Effector memory CD8-positive, alpha-beta T cell (primary cell): Measurements from ENCODE around the gene HESX1.

ENCODE experiments used
- ATAC-seq: fragments of 150-1000 bp; cut with Tn5 transposase; replicated peaks from 2 replicates; pipeline ENCODE4 v1.10.0; 2021; ENCODE audit warnings: mild to moderate bottlenecking, moderate library complexity
- DNase-seq, 3 experiments: peaks; one replicate each; pipeline ENCODE4 v3.0.0; 2021
- H3K27ac Mint-ChIP-seq, 2 donors: one replicate each; pipeline ENCODE4 v1.8.0; 2022; ENCODE audit warnings: mild to moderate bottlenecking in 2 of 2, mixed read lengths in 2 of 2, moderate library complexity in 2 of 2
- H3K27me3 Mint-ChIP-seq, 2 donors: one replicate each; pipeline ENCODE4 v1.8.0; 2022; ENCODE audit warnings: mixed read lengths in 2 of 2
- H3K36me3 Mint-ChIP-seq: one replicate; pipeline ENCODE4 v1.8.0; 2022; ENCODE audit warnings: mild to moderate bottlenecking, moderate library complexity, mixed read lengths; ENCODE audit not compliant: insufficient read depth
- H3K4me1 Mint-ChIP-seq, 2 donors: one replicate each; pipeline ENCODE4 v1.8.0; 2022; ENCODE audit warnings: low read depth in 2 of 2, mixed read lengths in 2 of 2
- H3K4me3 Mint-ChIP-seq, 2 donors: one replicate each; pipeline ENCODE4 v1.8.0; 2022; ENCODE audit warnings: mild to moderate bottlenecking in 2 of 2, mixed read lengths in 2 of 2, moderate library complexity in 2 of 2
- H3K9me3 Mint-ChIP-seq, 2 donors: one replicate each; pipeline ENCODE4 v1.8.0; 2022; ENCODE audit warnings: mixed read lengths in 2 of 2
- total RNA-seq, 9 experiments: gene quantifications; one replicate each; lab custom pipeline; 2026; lab: John Stamatoyannopoulos, UW

The HESX1 gene
- 0 to 0.67 (median 0.11) reads per million in 9 experiments for total RNA-seq

DNA sequence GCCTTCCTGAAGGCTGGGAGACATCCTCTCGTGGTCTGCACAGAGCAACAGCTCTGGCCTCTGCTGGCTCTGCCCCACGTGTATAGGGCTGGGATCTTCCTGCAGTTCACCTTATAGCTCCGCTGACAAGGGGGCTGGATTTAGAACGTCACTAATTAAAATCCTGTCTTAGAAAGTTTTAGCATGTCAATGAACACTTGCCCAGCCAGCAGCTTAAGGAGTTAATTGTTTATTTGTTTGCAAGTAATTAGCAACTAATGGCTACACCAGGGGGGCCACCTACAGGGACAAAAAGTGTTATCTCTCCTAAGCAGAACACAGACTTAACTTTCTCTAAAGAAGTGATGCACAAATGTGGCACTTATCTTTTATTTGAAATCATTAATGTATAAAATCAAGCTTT lies at the start of gene HESX1:
HESX1 (minus strand) TSS at position 84 of the 403 bp plus-strand sequence; CDS start at position 24, 60 bp downstream.
- ATAC-seq (no peak), DNase-seq (no peak)
- H3K4me3 Mint-ChIP-seq, result no peak within 1 kb of the TSS
- H3K9me3 Mint-ChIP-seq, result no peaks in the 10 kb centered on the region
- H3K27ac Mint-ChIP-seq, result no peak within 1 kb of the TSS
- H3K4me1 Mint-ChIP-seq, result peaks cover 2 to 4% of the 10 kb centered on the region in 2 donors
- H3K36me3 Mint-ChIP-seq, result peaks cover 4% of the 10 kb centered on the region
- H3K27me3 Mint-ChIP-seq, result peaks cover 8 to 14% of the 10 kb centered on the region in 2 donors

- H3K36me3 Mint-ChIP-seq, result peaks cover 60% of the 10 kb centered on the region
- no peaks in the 10 kb centered on the region for H3K9me3 Mint-ChIP-seq
- H3K4me3 Mint-ChIP-seq, result no peak overlapping the region
- H3K4me1 Mint-ChIP-seq, result peaks cover 0 to 6% of the 10 kb centered on the region in 2 donors
- peak overlapping the region in 1 of 2 donors; percentile 3 for H3K27ac Mint-ChIP-seq
- no peak for DNase-seq
- no peak for ATAC-seq
- H3K27me3 Mint-ChIP-seq, result no peaks in the 10 kb centered on the region
Observed at GRCh38 chr3:57244946-57245345, 45.2 kb upstream of the HESX1 start.

DNA sequence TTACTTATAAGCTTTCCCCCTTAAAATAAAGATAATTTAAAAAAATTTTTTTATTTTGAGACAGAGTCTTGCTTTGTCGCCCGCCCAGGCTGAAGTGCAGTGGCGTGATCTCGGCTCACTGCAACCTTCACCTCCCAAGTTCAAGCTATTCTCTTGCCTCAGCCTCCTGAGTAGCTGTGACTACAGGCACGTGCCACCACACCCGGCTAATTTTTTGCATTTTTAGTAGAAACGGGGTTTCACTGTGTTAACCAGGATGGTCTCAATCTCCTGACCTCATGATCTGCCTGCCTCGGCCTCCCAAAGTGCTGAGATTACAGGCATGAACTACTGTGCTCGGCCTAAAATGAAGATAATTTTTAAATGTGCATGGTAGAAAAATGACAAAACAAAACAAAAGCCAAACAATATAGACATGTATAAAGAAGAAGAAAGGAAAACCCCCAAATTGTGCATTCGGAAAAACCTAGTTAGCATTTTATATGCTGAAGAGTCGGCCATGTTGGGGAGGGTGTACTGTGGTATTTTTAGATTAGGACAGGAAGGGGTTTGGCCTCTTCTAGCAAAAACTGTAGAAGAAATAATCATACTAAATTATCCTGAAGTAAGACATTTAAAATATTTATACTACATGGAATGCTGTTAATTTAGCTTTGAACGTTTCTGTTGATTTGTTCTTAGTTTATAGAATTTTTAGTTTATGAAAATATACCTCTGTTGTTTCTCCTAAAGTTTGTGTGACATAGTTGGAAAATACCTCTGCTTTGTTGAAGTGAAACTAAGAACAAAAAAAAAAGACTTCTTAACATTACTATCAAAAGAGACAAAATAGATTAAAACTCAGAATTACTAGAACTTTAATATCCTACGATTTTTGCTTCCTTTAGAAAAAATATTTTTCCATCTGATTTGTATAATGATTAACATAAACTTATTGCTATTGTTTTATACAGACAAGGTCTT lies 35.1 kb upstream of the HESX1 start:
- ATAC-seq (no peak), DNase-seq (no peak)

DNA sequence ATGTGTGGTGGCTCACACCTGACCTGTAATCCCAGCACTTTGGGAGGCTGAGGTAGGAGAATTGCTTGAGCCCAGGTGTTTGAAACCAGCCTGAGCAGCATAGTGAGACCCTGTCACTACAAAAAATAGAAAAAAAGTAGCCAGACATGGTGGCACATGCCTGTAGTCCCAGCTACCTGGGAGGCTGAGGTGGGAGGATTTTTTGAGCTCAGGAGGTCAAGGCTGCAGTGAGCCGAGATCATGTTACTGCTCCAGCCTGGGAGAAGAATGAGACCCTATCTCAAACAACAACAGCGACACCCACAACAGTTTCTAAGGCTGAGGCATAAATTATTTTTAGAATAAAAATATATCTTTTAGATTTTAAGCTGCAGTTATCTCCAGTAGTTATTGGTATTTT lies 34.0 kb upstream of the HESX1 start:
- Mint-ChIP-seq H3K27me3 (no peaks in the 10 kb centered on the region), H3K4me3 (no peak overlapping the region), H3K36me3 (peaks cover 24% of the 10 kb centered on the region), H3K27ac (no peak overlapping the region), H3K9me3 (no peaks in the 10 kb centered on the region), H3K4me1 (peaks cover 17 to 20% of the 10 kb centered on the region in 2 donors)
- no peak for DNase-seq
- ATAC-seq, result no peak

More for the DNA sequence above, 35.1 kb upstream of the HESX1 start:
- Mint-ChIP-seq H3K27ac (no peak overlapping the region), H3K9me3 (no peaks in the 10 kb centered on the region), H3K4me1 (peaks cover 6 to 11% of the 10 kb centered on the region in 2 donors), H3K36me3 (peaks cover 33% of the 10 kb centered on the region), H3K4me3 (no peak overlapping the region), H3K27me3 (no peaks in the 10 kb centered on the region)

DNA sequence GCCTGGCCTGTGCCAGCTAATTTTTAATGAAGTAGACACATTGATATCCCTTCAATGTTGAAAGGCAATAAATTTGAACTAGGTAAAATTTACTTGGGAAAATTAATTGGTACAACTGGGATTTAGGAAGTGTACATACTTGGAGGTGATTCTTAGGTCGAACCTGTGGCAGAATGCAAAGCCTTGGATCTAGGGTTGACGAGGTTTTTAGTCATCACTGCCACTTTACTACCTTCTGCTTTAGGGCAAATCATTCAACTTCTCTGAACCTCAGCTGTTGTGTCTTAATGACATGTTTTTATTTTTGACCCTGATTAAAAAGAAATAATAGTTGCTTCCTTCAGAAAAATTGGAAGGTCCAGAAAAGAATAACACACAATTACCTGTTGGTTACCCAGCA lies 30.2 kb upstream of the HESX1 start:
- Mint-ChIP-seq H3K9me3 (no peaks in the 10 kb centered on the region), H3K27me3 (no peaks in the 10 kb centered on the region), H3K36me3 (peaks cover 14% of the 10 kb centered on the region), H3K4me1 (peaks cover 21 to 22% of the 10 kb centered on the region in 2 donors), H3K4me3 (peak overlapping the region; percentile 15 to 93), H3K27ac (no peak overlapping the region)
- ATAC-seq (no peak), DNase-seq (no peak)

DNA sequence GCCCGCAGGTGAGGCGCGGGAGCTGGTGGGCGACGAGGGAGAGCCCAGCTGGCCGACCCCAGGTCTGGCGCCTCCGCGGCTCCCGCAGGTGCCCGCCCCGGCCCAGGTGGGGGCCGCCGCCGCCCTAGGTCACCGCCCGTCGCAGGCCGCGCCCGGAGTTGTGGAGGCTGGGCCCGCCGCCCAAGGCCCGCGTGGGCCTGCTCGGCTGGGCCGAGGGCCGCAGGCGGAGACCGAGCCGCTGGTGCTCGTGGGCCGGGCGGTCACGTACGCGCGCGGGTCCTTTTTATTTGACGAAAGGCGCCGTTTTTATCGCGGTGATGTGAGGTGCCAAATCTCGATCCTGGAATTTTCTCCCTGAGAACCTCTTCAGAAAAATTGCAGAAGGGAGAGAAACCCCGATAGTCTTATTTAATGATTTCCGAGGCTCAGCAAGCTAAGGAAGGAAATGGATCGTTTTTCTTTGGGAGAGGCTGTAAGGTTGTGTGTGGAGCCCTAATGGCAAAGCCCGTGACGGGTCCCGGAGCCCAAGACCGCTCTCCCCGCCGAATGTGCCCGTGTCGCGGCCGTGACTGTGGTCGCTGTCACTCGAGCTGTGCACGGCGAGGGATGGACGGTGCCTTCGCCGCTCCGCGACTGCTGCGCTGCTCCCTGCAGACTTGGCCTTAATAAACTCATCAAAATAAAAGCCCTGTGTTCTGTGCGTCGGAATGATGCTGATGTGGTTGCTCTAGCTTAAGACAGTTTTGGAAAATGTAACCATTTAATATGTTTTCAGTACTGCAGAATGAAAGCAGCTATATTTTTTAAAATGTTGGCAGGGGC lies 28.4 kb upstream of the HESX1 start:
- Mint-ChIP-seq H3K4me1 (peaks cover 18 to 21% of the 10 kb centered on the region in 2 donors), H3K27ac (peak overlapping the region; percentile 85 to 89), H3K27me3 (no peaks in the 10 kb centered on the region), H3K9me3 (no peaks in the 10 kb centered on the region), H3K4me3 (peak overlapping the region; percentile 92 to 93), H3K36me3 (peaks cover 10% of the 10 kb centered on the region)
- ATAC-seq (peak; percentile 63), DNase-seq (peak; percentile 28 to 46 (median 28))

- H3K9me3 Mint-ChIP-seq, result no peaks in the 10 kb centered on the region
- H3K27me3 Mint-ChIP-seq, result no peaks in the 10 kb centered on the region
- ATAC-seq (peak; percentile 86), DNase-seq (peak; percentile 81 to 85 (median 83))
- peak within 1 kb of the TSS; percentile 92 to 93 for H3K4me3 Mint-ChIP-seq
- peaks cover 5% of the 10 kb centered on the region for H3K36me3 Mint-ChIP-seq
- peak within 1 kb of the TSS; percentile 85 to 89 for H3K27ac Mint-ChIP-seq
- H3K4me1 Mint-ChIP-seq, result peaks cover 18 to 21% of the 10 kb centered on the region in 2 donors
Observed at GRCh38 chr3:57227204-57227929, 27.6 kb upstream of the HESX1 start, which contains the start of gene APPL1. APPL1 (plus strand) TSS chr3:57227729; CDS start chr3:57227884, 155 bp downstream.

- H3K9me3 Mint-ChIP-seq, result no peaks in the 10 kb centered on the region
- H3K36me3 Mint-ChIP-seq, result peaks cover 3% of the 10 kb centered on the region
- peak overlapping the region in 1 of 2 donors; percentile 74 for H3K27ac Mint-ChIP-seq
- DNase-seq, result no peak
- H3K27me3 Mint-ChIP-seq, result no peaks in the 10 kb centered on the region
- peaks cover 18 to 21% of the 10 kb centered on the region in 2 donors for H3K4me1 Mint-ChIP-seq
- H3K4me3 Mint-ChIP-seq, result peak overlapping the region in 1 of 2 donors; percentile 92
- no peak for ATAC-seq
Observed at GRCh38 chr3:57226176-57226575, 26.4 kb upstream of the HESX1 start.

DNA sequence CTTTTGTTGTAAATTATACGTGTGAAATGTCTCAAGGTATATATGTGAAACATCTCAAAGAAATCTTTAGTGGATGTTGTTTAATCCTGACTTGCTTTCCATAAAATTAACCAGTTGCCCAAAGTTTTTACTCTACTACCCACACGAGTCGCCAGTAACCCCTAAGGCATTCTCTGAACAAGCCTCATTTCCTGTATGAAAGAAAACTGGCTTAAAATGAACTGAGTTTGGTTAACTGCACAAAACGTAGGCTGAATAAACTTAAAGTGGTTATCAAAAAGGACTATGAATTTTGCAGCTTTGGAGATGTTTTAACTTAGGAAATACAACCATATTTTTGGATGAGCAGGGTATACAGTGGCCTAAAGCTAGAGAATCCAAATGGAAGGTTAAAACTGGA lies 25.1 kb upstream of the HESX1 start:
- H3K27ac Mint-ChIP-seq, result no peak overlapping the region
- no peaks in the 10 kb centered on the region for H3K27me3 Mint-ChIP-seq
- H3K4me3 Mint-ChIP-seq, result no peak overlapping the region
- ATAC-seq (no peak), DNase-seq (no peak)
- peaks cover 15% of the 10 kb centered on the region in 2 donors for H3K4me1 Mint-ChIP-seq
- H3K9me3 Mint-ChIP-seq, result no peaks in the 10 kb centered on the region
- peaks cover 3% of the 10 kb centered on the region for H3K36me3 Mint-ChIP-seq

GRCh38 chr3:57221883-57222282 lies 22.1 kb upstream of the HESX1 start:
- no peak for ATAC-seq
- no peak overlapping the region for H3K27ac Mint-ChIP-seq

DNA sequence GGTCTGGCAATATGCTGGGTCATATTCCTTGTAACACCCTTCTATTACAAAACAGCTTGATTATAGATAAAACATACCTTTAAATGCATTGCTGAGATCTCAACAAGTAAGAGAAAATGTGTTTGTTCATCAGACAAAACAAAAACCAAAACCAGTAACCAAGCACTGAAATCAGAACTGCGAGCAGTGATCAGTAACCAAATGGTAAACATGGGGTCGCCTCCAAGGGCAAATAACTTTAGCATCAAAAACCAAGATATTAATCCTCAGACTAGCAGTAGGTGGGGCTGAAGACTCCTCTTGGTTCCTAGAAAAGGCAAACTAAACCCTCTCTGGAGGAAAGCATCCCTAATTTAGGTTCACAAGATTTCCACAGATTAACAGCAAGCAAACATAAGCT lies 6.6 kb upstream of the HESX1 start:
- Mint-ChIP-seq H3K4me1 (no peaks in the 10 kb centered on the region), H3K36me3 (peaks cover 5% of the 10 kb centered on the region), H3K4me3 (no peak overlapping the region), H3K9me3 (no peaks in the 10 kb centered on the region), H3K27me3 (no peaks in the 10 kb centered on the region), H3K27ac (no peak overlapping the region)
- no peak for DNase-seq
- ATAC-seq, result no peak

More at GRCh38 chr3:57221883-57222282, 22.1 kb upstream of the HESX1 start:
- Mint-ChIP-seq H3K36me3 (no peaks in the 10 kb centered on the region), H3K4me1 (no peaks in the 10 kb centered on the region), H3K27me3 (no peaks in the 10 kb centered on the region), H3K9me3 (no peaks in the 10 kb centered on the region), H3K4me3 (no peak overlapping the region)
- DNase-seq, result no peak

DNA sequence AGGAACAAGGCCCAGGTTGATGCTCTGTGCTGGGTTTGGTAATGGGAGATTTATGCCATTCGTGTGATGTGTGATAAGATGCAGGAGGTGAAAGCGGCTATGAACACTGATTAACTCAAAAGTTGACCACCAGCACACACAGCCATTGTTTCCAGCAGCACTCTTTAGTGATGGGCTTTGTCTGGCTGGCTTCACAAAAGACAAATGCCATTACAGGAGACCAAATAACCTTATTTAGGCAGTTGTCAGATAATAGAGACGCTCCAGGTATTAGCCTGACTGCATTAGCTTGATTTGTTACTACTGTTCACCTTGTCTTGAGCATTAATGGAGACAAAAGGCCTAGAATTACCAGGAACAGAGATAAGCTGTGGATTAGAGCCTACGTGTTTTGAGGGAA lies 5.1 kb downstream of the HESX1 start:
- peaks cover 2 to 4% of the 10 kb centered on the region in 2 donors for H3K4me1 Mint-ChIP-seq

More for the DNA sequence above, 5.1 kb downstream of the HESX1 start:
- peaks cover 4% of the 10 kb centered on the region for H3K36me3 Mint-ChIP-seq
- H3K9me3 Mint-ChIP-seq, result no peaks in the 10 kb centered on the region
- H3K27ac Mint-ChIP-seq, result no peak overlapping the region
- H3K27me3 Mint-ChIP-seq, result peaks cover 42 to 44% of the 10 kb centered on the region in 2 donors
- no peak overlapping the region for H3K4me3 Mint-ChIP-seq
- no peak for ATAC-seq
- no peak for DNase-seq
